ENCODE data around the gene DOK1.

Gene DOK1

DNA sequence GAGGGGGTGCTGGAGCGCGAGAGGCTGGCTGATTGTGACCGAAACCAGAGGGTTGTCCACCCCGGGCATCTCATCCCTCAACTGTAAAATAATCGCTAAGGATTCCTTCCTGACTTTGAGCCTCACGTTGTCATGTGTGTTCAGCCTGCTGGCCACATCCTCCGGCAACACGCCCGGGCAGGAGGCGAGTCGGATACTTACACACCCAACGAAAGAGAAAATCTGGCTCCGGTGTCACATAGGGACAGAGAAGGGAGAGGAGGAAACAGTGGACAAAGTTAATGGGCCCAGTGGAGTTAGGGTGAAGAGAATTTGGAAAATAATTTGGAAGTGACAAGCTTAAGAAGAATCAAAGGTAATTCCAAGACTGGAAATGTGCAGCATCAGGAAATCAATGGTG lies 37.9 kb upstream of the DOK1 start:
- Histone ChIP-seq H3K14ac (ENCODE audit: low read length) (no peak overlapping the region), H4K12ac (ENCODE audit: low read depth, low read length) (no peak overlapping the region), H3K79me2 (ENCODE audit: control insufficient read depth, insufficient read depth, low read length, poor library complexity) (no peaks in the 10 kb centered on the region), H4K8ac (ENCODE audit: low read depth, low read length) (no peak overlapping the region), H3K18ac (ENCODE audit: low read length) (no peak overlapping the region), H4K91ac (ENCODE audit: low read depth, low read length) (no peak overlapping the region), H3K4me2 (ENCODE audit: low read length) (no peak overlapping the region), H3K27me3 (ENCODE audit: insufficient read depth, low read length) (peaks cover 68% of the 10 kb centered on the region), H3K79me1 (ENCODE audit: low read length) (no peaks in the 10 kb centered on the region), H3K23ac (ENCODE audit: low read length) (no peak overlapping the region), H3K9ac (ENCODE audit: low read length) (no peak overlapping the region), H3K9me3 (ENCODE audit: insufficient read depth, low read depth, low read length) (peaks cover 16% of the 10 kb centered on the region), H2AFZ (ENCODE audit: insufficient read depth, low read length, poor library complexity) (no peak overlapping the region), H2AK5ac (ENCODE audit: low read length) (no peak overlapping the region), H2BK5ac (ENCODE audit: low read depth, low read length, poor library complexity) (no peak overlapping the region), H2BK120ac (ENCODE audit: insufficient read depth, low read length, poor library complexity) (no peak overlapping the region), H3K4ac (ENCODE audit: low read depth, low read length) (no peak overlapping the region), H2BK12ac (ENCODE audit: low read length) (no peak overlapping the region), H3K36me3 (ENCODE audit: control insufficient read depth in 1 of 2, insufficient read depth in 2 of 2, low read length in 2 of 2) (no peaks in the 10 kb centered on the region), H3K4me3 (ENCODE audit: low read depth, low read length) (no peak overlapping the region), H3K27ac (ENCODE audit: low read depth, low read length) (no peak overlapping the region), H3K4me1 (ENCODE audit: control insufficient read depth in 1 of 2, insufficient read depth in 2 of 2, low read length in 2 of 2) (peaks cover 6 to 10% of the 10 kb centered on the region in 2 experiments)
- WGBS (ENCODE audit: extremely low coverage, insufficient coverage, insufficient read length) = no CpG with 5 or more reads among the region's 13 CpGs
- no peak for DNase-seq

DNA sequence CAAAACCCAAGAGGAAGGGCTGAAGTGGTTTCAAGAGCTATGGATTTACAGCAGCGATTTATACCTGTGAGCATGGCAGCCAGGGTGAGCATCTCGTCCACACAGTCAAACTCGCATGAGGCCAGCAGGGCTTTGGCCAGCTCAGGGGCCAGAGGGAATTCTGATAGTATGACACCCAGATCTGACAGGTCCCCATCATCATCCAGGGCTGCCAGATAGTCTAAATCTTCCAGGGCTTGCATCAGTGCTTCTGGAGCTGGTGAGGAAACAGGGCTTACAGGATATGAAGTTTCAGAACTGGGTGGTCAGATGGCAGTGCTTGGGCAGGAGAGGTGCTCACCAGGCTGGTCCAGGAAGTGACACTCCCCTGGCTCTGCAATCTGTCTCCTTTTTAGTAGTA lies 32.0 kb upstream of the DOK1 start:
- Histone ChIP-seq H3K4me2 (ENCODE audit: low read length) (no peak overlapping the region), H3K9ac (ENCODE audit: low read length) (no peak overlapping the region), H3K36me3 (ENCODE audit: control insufficient read depth in 1 of 2, insufficient read depth in 2 of 2, low read length in 2 of 2) (peaks cover 14 to 20% of the 10 kb centered on the region in 2 experiments), H3K18ac (ENCODE audit: low read length) (no peak overlapping the region), H3K4me3 (ENCODE audit: low read depth, low read length) (no peak overlapping the region), H2BK120ac (ENCODE audit: insufficient read depth, low read length, poor library complexity) (no peak overlapping the region), H3K9me3 (ENCODE audit: insufficient read depth, low read depth, low read length) (no peaks in the 10 kb centered on the region), H4K91ac (ENCODE audit: low read depth, low read length) (no peak overlapping the region), H3K23ac (ENCODE audit: low read length) (no peak overlapping the region), H2BK12ac (ENCODE audit: low read length) (no peak overlapping the region), H4K12ac (ENCODE audit: low read depth, low read length) (no peak overlapping the region), H3K79me2 (ENCODE audit: control insufficient read depth, insufficient read depth, low read length, poor library complexity) (no peaks in the 10 kb centered on the region), H3K79me1 (ENCODE audit: low read length) (no peaks in the 10 kb centered on the region), H3K14ac (ENCODE audit: low read length) (no peak overlapping the region), H3K27me3 (ENCODE audit: insufficient read depth, low read length) (peaks cover 13% of the 10 kb centered on the region), H3K4ac (ENCODE audit: low read depth, low read length) (no peak overlapping the region), H3K4me1 (ENCODE audit: control insufficient read depth in 1 of 2, insufficient read depth in 2 of 2, low read length in 2 of 2) (no peaks in the 10 kb centered on the region), H4K8ac (ENCODE audit: low read depth, low read length) (no peak overlapping the region), H3K27ac (ENCODE audit: low read depth, low read length) (no peak overlapping the region), H2BK5ac (ENCODE audit: low read depth, low read length, poor library complexity) (no peak overlapping the region), H2AFZ (ENCODE audit: insufficient read depth, low read length, poor library complexity) (no peak overlapping the region), H2AK5ac (ENCODE audit: low read length) (no peak overlapping the region)
- no peak for DNase-seq
- no CpG with 5 or more reads among the region's 3 CpGs for WGBS (ENCODE audit: extremely low coverage, insufficient coverage, insufficient read length)

DNA sequence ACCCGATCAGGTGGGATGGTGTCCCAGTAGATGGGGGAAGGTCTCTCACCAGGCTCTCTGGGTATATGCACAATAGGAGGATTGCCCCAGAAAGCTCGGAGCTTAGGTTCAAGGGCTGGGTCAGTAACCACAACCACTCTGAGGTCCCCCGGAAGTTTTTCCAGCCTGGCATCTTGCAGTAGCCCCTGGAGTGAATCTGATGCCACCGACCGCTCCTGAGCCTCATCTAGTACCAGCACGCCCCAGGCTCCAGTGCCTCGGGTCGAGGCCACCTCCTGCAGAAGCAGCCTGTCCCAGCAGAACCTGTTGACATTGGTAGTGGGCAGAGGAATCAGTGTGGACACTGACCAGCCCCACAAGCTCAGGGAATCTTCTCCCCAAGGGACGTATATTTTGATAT lies 30.5 kb upstream of the DOK1 start:
- no peaks in the 10 kb centered on the region for H3K9me3 ChIP-seq (ENCODE audit: insufficient read depth, low read depth, low read length)
- H3K4me2 ChIP-seq (ENCODE audit: low read length) = no peak overlapping the region
- no peak overlapping the region for H3K9ac ChIP-seq (ENCODE audit: low read length)
- peaks cover 3 to 7% of the 10 kb centered on the region in 2 experiments for H3K4me1 ChIP-seq (ENCODE audit: control insufficient read depth in 1 of 2, insufficient read depth in 2 of 2, low read length in 2 of 2)
- H4K12ac ChIP-seq (ENCODE audit: low read depth, low read length) = no peak overlapping the region
- no peak overlapping the region for H3K27ac ChIP-seq (ENCODE audit: low read depth, low read length)
- no peak overlapping the region for H4K8ac ChIP-seq (ENCODE audit: low read depth, low read length)
- no peak overlapping the region for H3K4me3 ChIP-seq (ENCODE audit: low read depth, low read length)
- no peak overlapping the region for H4K91ac ChIP-seq (ENCODE audit: low read depth, low read length)
- no peak overlapping the region for H2BK120ac ChIP-seq (ENCODE audit: insufficient read depth, low read length, poor library complexity)
- peaks cover under 1% of the 10 kb centered on the region for H3K79me1 ChIP-seq (ENCODE audit: low read length)
- H3K36me3 ChIP-seq (ENCODE audit: control insufficient read depth in 1 of 2, insufficient read depth in 2 of 2, low read length in 2 of 2) = peaks cover 20 to 28% of the 10 kb centered on the region in 2 experiments
- H2BK12ac ChIP-seq (ENCODE audit: low read length) = no peak overlapping the region
- no peak overlapping the region for H3K18ac ChIP-seq (ENCODE audit: low read length)
- no peak overlapping the region for H3K4ac ChIP-seq (ENCODE audit: low read depth, low read length)
- DNase-seq = no peak
- H3K79me2 ChIP-seq (ENCODE audit: control insufficient read depth, insufficient read depth, low read length, poor library complexity) = peaks cover 4% of the 10 kb centered on the region
- no peak overlapping the region for H3K14ac ChIP-seq (ENCODE audit: low read length)
- WGBS (ENCODE audit: extremely low coverage, insufficient coverage, insufficient read length) = no CpG with 5 or more reads among the region's 9 CpGs
- H2BK5ac ChIP-seq (ENCODE audit: low read depth, low read length, poor library complexity) = no peak overlapping the region
- H2AK5ac ChIP-seq (ENCODE audit: low read length) = no peak overlapping the region
- no peak overlapping the region for H2AFZ ChIP-seq (ENCODE audit: insufficient read depth, low read length, poor library complexity)
- peaks cover 4% of the 10 kb centered on the region for H3K27me3 ChIP-seq (ENCODE audit: insufficient read depth, low read length)
- no peak overlapping the region for H3K23ac ChIP-seq (ENCODE audit: low read length)

DNA sequence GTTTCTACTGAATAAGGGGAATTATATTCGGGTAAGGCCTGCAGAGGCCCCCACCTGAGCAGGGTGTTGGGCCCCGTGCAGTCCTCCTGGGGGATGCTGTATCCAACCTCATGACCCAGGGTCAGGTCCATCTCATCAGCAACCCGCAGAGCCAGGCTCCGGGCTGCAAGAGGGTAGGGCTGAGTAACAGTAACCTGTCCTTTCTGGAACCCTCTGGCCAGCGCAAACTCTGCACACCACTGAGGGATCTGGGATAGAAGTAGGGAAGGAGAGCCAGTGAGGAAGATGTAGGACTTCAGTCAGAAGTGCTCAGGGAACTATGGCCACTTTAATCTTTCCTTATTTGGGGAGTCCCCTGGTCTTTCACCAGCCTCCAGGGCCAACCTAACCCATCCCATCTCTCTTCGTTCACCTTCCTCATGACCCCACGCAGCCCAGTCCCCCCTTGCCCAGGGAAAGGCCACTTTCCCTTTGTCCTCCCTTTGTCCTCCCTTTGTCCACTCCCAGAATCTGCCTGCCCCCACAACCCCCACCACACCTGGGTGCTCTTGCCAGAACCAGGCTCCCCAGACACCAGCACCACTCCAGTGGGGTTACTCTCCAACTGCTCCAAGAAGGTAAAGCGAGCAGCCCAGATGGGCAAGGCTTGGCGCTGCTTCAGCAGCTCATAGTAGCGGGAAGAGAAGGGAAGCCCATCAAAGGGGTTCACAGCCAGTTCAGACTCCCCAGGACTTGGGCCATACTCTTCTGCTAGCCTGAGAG lies 29.4 kb upstream of the DOK1 start:
- no peak overlapping the region for H2BK120ac ChIP-seq (ENCODE audit: insufficient read depth, low read length, poor library complexity)
- H3K18ac ChIP-seq (ENCODE audit: low read length) = no peak overlapping the region
- no peak overlapping the region for H4K8ac ChIP-seq (ENCODE audit: low read depth, low read length)
- H3K9ac ChIP-seq (ENCODE audit: low read length) = no peak overlapping the region
- H2BK12ac ChIP-seq (ENCODE audit: low read length) = no peak overlapping the region
- H3K36me3 ChIP-seq (ENCODE audit: control insufficient read depth in 1 of 2, insufficient read depth in 2 of 2, low read length in 2 of 2) = peaks cover 20 to 28% of the 10 kb centered on the region in 2 experiments
- peaks cover 9% of the 10 kb centered on the region for H3K79me1 ChIP-seq (ENCODE audit: low read length)
- H3K4me2 ChIP-seq (ENCODE audit: low read length) = no peak overlapping the region
- no peak overlapping the region for H3K23ac ChIP-seq (ENCODE audit: low read length)
- H3K4ac ChIP-seq (ENCODE audit: low read depth, low read length) = no peak overlapping the region
- H3K14ac ChIP-seq (ENCODE audit: low read length) = no peak overlapping the region
- H3K79me2 ChIP-seq (ENCODE audit: control insufficient read depth, insufficient read depth, low read length, poor library complexity) = peaks cover 12% of the 10 kb centered on the region
- H3K9me3 ChIP-seq (ENCODE audit: insufficient read depth, low read depth, low read length) = no peaks in the 10 kb centered on the region
- H4K91ac ChIP-seq (ENCODE audit: low read depth, low read length) = no peak overlapping the region
- WGBS (ENCODE audit: extremely low coverage, insufficient coverage, insufficient read length) = no CpG with 5 or more reads among the region's 10 CpGs
- H2BK5ac ChIP-seq (ENCODE audit: low read depth, low read length, poor library complexity) = no peak overlapping the region
- H4K12ac ChIP-seq (ENCODE audit: low read depth, low read length) = no peak overlapping the region
- H2AK5ac ChIP-seq (ENCODE audit: low read length) = no peak overlapping the region
- no peak overlapping the region for H3K27ac ChIP-seq (ENCODE audit: low read depth, low read length)
- no peaks in the 10 kb centered on the region for H3K27me3 ChIP-seq (ENCODE audit: insufficient read depth, low read length)
- no peak for DNase-seq
- H3K4me1 ChIP-seq (ENCODE audit: control insufficient read depth in 1 of 2, insufficient read depth in 2 of 2, low read length in 2 of 2) = peaks cover 3 to 7% of the 10 kb centered on the region in 2 experiments
- no peak overlapping the region for H2AFZ ChIP-seq (ENCODE audit: insufficient read depth, low read length, poor library complexity)
- no peak overlapping the region for H3K4me3 ChIP-seq (ENCODE audit: low read depth, low read length)
